HepG2 (cell line): ENCODE data around the gene CLCN2. TPM values are rescaled to one million over a fixed set of nuclear protein-coding genes. Genes with fewer than 3 reads are reported as not detected.
A peak's percentile ranks its signal among the peaks of the same experiment; 100 is the strongest.

Experiments used
- AKNA ChIP-seq: sonication (generic); formaldehyde crosslinking; IDR thresholded peaks from 2 replicates; pipeline ENCODE4 v1.4.0; 2020; ENCODE audit warnings: missing genetic modification reagents, borderline replicate concordance
- ATF1 ChIP-seq: IDR thresholded peaks from 2 replicates; pipeline ENCODE4 v1.6.1; 2016; ENCODE audit warnings: mild to moderate bottlenecking, control low read depth
- CEBPG ChIP-seq: IDR thresholded peaks from 2 replicates; pipeline ENCODE4 v1.6.1; 2016
- NFIC ChIP-seq: IDR thresholded peaks from 2 replicates; pipeline ENCODE4 v1.6.1; 2012; ENCODE audit warnings: mild to moderate bottlenecking, low read length, inconsistent platforms
- PHF21A ChIP-seq: sonication (generic); formaldehyde crosslinking; IDR thresholded peaks from 2 replicates; pipeline ENCODE4 v1.5.0; 2020; ENCODE audit warnings: mild to moderate bottlenecking, missing genetic modification reagents
- PRMT3 ChIP-seq: sonication (generic); formaldehyde crosslinking; IDR thresholded peaks from 2 replicates; pipeline ENCODE4 v1.8.1; 2022; ENCODE audit warnings: low read depth, mild to moderate bottlenecking, moderate library complexity, missing genetic modification reagents, borderline replicate concordance
- SMARCE1 ChIP-seq: fragments of 450-650 bp; IDR thresholded peaks from 2 replicates; pipeline ENCODE4 v1.6.1; 2017; ENCODE audit warnings: borderline replicate concordance
- STAG1 ChIP-seq: sonication (generic); formaldehyde crosslinking; IDR thresholded peaks from 2 replicates; pipeline ENCODE4 v1.4.0; 2020; ENCODE audit warnings: missing genetic modification reagents
- ZBTB8A ChIP-seq: sonication (generic); formaldehyde crosslinking; IDR thresholded peaks from 2 replicates; pipeline ENCODE4 v1.4.0; 2020; ENCODE audit warnings: mild to moderate bottlenecking, low read depth, missing genetic modification reagents, borderline replicate concordance
- ZNF121 ChIP-seq: sonication (generic); formaldehyde crosslinking; IDR thresholded peaks from 2 replicates; pipeline ENCODE4 v1.5.0; 2020; ENCODE audit warnings: mild to moderate bottlenecking, missing genetic modification reagents
- ZNF142 ChIP-seq: sonication (generic); formaldehyde crosslinking; IDR thresholded peaks from 2 replicates; pipeline ENCODE4 v1.4.0; 2020; ENCODE audit warnings: missing genetic modification reagents
- ZNF263 ChIP-seq: sonication (generic); formaldehyde crosslinking; IDR thresholded peaks from 2 replicates; pipeline ENCODE4 v1.4.0; 2020; ENCODE audit warnings: missing genetic modification reagents
- ZNF574 ChIP-seq: sonication (generic); formaldehyde crosslinking; IDR thresholded peaks from 2 replicates; pipeline ENCODE4 v1.4.0; 2020; ENCODE audit warnings: missing genetic modification reagents
- ZNF619 ChIP-seq: sonication (generic); formaldehyde crosslinking; IDR thresholded peaks from 2 replicates; pipeline ENCODE4 v1.4.0; 2020; ENCODE audit warnings: mild to moderate bottlenecking, missing genetic modification reagents
- ZNF670 ChIP-seq: sonication (generic); formaldehyde crosslinking; IDR thresholded peaks from 2 replicates; pipeline ENCODE4 v1.8.0; 2022; ENCODE audit warnings: mild to moderate bottlenecking, missing genetic modification reagents, borderline replicate concordance
- polyA plus RNA-seq, 8 experiments: library from polyadenylated mRNA; depleted of rRNA in 3 of 8; stranded (reverse) in 7 of 8; unstranded in 1 of 8; fragments of >200 nt; fragmentation: Illumina TruSeq in 4 of 8; extraction: Trizol in 4 of 8; gene quantifications; 2 replicates each; pipeline versions ENCODE4 v1.2.1 to v1.2.3, GENCODE V29; 2011 to 2016; ENCODE audit warnings: low read depth in 4 of 8, missing spikeins in 1 of 8, mixed read lengths in 1 of 8; ENCODE audit not compliant: insufficient read depth in 1 of 8
- total RNA-seq, 5 experiments: library from RNA; depleted of rRNA; stranded (reverse); fragments of >200 nt; fragmentation: Illumina TruSeq; extraction: Trizol; gene quantifications; 2 replicates each; pipeline ENCODE4 v1.2.3, GENCODE V29; 2016; ENCODE audit warnings: low read depth in 1 of 5
- TF ChIP-seq, protein P1 (sequence below): IDR thresholded peaks from 2 replicates; pipeline ENCODE4 v1.6.1; 2018; ENCODE audit warnings: missing genetic modification reagents, mild to moderate bottlenecking, missing compliant biosample characterization

CLCN2 gene
- total and polyA plus RNA-seq, 2 of the 13 experiments (the other 11 are each of a cell fraction or from before 2014, with no cell fraction given): 11.4 to 13.5 TPM

GRCh38 chr3:184360929-184361531 lies 375 bp downstream of the CLCN2 start (continued):
- TF ChIP-seq AKNA (CRISPR knock-in tag) (no peak), ZNF263 (CRISPR knock-in tag) (0 out of 2 replicates have a peak, but pooled peaks have one; percentile 30), NFIC (no peak), ZBTB8A (CRISPR knock-in tag) (no peak), ZNF142 (CRISPR knock-in tag) (no peak), PHF21A (CRISPR knock-in tag) (no peak), ZNF619 (CRISPR knock-in tag) (peak; percentile 54; the same call in 1 of the 2 replicates), ATF1 (CRISPR knock-in tag) (no peak), ZNF670 (no peak), PRMT3 (CRISPR knock-in tag) (no peak), STAG1 (CRISPR knock-in tag) (no peak), ZNF121 (CRISPR knock-in tag) (no peak), ZNF574 (no peak), SMARCE1 (no peak), CEBPG (no peak)
- TF ChIP-seq, protein P1, sequence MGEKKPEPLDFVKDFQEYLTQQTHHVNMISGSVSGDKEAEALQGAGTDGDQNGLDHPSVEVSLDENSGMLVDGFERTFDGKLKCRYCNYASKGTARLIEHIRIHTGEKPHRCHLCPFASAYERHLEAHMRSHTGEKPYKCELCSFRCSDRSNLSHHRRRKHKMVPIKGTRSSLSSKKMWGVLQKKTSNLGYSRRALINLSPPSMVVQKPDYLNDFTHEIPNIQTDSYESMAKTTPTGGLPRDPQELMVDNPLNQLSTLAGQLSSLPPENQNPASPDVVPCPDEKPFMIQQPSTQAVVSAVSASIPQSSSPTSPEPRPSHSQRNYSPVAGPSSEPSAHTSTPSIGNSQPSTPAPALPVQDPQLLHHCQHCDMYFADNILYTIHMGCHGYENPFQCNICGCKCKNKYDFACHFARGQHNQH (CRISPR knock-in tag): no peak
